ENCODE results near the gene ANKRD24.
"Not testable (repeated sequence)": the region's sequence is repeated elsewhere in the genome, so short reads cannot be mapped to it uniquely, and the experiment has no call there.

ANKRD24 gene

GRCh38 chr19:4182084-4182810 lies at the start of gene ANKRD24, which contains the start of gene SIRT6:
TSS of gene ANKRD24 (plus strand) at chr19:4182689. CDS start at chr19:4186426, 3,737 bp downstream.
TSS of gene SIRT6 (minus strand) at chr19:4182563. CDS start at chr19:4182539, 24 bp downstream.
- peak; percentile 88 to 91 for DNase-seq

GRCh38 chr19:4134351-4134750 lies 48.1 kb upstream of the ANKRD24 start:
- DNase-seq: no peak

DNA sequence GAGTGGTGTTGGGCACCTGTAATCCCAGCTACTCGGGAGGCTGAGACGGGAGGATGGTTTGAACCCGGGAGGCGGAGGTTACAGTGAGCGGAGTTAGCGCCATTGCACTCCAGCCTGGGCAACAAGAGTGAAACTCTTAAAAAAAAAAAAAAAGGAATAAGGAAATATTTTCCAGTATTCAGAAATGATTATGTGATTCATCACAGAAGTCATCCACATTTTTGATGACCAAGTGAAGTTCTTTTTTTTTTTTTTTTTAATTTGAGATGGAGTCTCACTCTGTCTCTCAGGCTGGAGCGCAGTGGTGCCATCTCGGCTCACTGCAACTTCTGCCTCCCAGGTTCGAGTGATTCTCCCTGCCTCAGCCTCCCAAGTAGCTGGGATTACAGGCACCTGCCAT lies 47.1 kb upstream of the ANKRD24 start:
- DNase-seq: not testable (repeated sequence)

DNA sequence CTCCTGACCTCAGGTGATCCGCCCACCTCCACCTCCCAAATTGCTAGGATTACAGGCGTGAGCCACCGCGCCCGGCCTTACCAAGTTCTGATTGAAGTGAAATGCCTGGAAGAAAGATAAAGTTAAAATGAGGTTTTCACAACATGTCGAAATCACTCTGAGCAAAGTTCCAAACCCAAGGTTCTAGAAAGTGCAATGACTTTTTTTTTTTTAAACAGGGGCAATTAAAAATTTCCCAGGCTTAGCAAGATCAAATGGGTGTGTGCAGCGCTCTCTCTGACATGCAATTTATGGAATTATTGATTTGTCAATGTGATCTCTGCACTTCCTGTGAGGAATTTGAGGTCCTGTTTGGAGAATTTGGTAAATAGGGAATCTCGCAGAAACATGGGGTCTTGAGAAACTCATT lies 45.8 kb upstream of the ANKRD24 start:
- DNase-seq: no peak

DNA sequence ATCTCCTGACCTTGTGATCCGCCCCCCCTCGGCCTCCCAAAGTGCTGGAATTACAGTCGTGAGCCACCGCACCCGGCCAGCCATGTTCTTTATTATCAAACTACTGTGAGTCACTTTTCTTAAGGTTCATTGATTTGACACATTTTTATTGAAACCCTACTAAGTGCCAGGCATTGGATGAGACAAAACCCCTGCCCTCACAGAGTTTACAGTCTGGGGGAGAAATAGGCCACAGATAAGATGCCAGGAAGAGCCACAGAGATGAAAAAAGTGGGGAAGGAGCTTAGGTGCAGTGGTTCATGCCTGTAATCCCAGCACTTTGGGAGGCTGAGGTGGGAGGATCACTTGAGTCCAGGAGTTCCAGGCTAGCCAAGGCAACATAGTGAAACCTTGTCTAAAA lies 44.0 kb upstream of the ANKRD24 start:
- no peak for DNase-seq

DNA sequence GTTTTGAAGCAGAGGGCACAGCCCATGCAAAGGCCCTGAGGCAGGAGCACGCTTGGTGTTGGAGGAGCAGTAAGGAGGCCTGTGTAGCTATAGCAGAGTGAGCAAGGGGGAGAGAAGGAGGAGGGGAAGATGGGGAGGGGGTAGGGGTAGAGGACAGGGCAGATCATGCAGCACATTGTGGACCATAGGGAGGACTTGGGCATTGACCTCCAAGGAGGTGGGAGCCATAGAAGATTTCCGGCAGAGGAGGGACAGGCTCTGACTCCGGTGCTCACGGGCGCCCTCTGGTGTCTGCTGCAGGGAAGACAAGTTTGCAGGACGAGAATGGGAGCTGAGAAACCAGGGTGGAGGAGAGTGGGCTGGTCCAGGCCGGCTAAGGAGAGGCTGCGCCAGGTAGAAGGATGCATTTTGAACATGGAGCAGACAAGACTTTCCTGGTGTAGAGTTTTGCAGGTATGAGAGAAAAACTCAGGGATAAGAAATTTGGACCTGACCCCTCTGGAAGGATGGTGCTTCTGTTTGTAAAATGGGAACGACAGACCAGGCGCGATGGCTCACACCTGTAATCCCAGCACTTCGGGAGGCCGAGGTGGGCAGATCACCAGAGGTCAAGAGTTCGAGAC lies 42.8 kb upstream of the ANKRD24 start:
- peak; percentile 57 to 61 for DNase-seq

DNA sequence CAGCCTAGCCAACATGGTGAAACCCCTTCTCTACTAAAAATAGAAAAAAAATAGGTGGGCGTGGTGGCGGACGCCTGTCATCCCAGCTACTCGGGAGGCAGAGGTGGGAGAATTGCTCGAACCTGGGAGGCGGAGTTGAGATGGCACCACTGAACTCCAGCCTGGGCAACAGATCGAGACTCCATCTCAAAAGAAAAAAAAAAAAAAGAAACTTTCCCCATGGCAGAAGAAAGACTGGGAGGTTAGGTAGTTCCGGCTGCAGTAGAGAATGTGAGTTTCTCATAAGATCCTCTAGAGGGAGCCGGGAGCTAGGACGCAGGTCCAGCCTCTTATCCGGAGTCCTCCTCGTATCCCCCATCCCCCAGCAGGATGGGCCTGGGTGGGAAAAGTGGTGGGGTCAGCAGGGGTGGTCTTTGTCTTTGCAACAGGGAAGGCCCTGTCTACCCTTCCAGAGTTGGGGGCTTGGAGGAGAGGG lies 42.2 kb upstream of the ANKRD24 start:
- DNase-seq: peak; percentile 51 to 58

DNA sequence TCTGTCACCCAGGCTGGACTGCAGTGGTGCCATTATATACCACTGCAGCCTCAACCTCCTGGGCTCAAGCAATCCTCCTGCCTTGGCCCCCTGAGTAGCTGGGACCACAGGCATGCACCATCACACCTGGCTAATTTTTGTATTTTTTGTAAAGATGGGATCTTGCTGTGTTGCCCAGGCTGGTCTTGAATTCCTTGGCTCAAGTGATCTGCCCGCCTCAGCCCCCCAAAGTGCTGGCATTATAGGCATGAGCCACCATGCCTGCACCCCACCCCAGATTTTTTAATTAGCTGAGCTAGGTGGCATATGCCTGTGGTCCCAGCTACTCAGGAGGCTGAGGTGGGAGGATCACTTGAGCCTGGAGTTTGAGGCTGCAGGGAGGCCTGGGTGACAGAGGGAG lies 39.6 kb upstream of the ANKRD24 start:
- DNase-seq: not testable (repeated sequence)

- DNase-seq: no peak
Observed at GRCh38 chr19:4144666-4145249, 37.7 kb upstream of the ANKRD24 start.

DNA sequence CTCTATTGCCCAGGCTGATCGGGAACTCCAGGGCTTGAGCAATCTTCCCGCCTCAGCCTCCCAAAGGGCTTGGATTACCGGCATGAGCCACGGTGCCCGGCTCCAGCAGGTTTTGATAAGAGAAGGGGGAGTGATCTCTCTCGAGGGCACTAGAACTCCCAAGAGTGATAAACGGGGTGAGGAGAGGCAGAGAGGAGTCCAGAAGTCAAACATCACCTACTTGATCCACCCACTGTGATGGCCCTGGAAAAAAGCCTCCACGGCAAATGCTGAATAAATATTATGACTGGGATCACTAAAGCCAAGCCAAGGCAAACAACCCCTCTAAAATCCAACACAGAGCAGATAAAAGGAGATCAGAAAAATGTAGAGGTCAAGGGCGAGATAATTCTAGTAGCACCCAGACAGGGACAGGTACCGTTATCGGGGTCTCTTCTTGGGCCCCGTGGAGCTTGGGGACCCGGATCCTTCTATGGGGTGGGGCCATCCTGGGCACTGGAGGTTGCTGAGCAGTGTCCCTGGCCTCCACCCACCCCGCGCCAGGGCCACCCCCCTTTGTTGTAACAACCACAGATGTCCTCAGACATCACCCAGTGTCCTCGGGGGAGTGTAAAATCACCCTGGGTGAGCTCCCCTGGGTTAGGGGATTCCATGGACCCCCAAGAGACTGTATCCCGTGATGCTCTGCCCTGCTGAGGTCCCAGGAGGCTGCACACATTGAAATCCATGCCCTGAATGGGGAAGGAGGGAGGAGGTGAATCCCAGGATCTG lies 32.8 kb upstream of the ANKRD24 start:
- no peak for DNase-seq

DNA sequence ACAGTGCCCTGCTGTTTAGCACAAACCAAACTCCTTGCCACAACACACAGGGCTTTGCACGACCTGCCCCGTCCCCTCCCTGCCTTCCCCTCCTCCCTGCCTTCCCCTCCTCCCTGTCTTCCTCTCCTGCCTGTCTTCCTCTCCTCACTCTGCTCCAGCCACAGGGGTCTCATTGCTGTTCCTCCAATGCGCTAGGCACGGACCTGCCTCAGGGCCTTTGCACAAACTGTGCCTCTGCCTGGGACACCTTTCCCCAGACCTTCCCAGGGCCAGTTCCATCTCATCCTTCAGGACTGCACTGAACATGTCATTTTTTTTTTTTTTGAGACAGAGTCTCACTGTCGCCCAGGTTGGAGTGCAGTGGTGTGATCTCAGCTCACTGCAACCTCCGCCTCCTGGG lies 30.9 kb upstream of the ANKRD24 start:
- DNase-seq: no peak

DNA sequence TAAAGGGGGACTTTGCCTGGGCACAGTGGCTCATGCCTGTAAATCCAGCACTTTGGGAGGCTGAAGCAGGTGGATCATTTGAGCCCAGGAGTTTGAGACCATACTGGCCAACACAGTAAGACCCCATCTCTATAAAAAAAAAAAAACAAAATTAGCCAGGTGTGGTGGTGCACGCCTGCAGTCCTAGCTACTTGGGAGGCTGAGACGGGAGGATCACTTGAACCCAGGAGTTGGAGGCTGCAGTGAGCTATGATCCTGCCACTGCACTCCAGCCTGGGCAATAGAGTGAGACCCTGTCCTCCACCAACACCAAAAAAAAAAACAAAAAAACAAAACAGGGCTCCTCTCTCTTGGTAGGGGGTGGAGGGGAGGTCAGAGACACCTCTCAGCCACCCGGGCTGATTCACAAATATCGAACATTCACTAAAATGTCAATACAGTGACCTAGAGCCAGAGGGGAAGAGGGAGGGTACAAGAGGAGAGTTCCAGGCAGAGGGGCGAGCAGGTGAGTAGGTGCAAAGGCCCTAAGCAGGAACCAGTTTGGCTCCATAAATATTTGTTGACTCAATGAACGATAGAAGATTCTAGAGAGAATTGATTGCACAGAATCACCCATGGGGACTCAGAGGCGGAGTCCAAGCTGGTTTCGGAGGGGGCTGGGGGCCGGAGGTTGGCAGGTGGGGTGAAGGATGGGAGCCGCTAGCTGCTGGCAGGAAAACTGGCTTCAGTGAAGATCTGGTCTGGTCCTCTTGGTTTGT lies 30.1 kb upstream of the ANKRD24 start:
- DNase-seq: no peak

DNA sequence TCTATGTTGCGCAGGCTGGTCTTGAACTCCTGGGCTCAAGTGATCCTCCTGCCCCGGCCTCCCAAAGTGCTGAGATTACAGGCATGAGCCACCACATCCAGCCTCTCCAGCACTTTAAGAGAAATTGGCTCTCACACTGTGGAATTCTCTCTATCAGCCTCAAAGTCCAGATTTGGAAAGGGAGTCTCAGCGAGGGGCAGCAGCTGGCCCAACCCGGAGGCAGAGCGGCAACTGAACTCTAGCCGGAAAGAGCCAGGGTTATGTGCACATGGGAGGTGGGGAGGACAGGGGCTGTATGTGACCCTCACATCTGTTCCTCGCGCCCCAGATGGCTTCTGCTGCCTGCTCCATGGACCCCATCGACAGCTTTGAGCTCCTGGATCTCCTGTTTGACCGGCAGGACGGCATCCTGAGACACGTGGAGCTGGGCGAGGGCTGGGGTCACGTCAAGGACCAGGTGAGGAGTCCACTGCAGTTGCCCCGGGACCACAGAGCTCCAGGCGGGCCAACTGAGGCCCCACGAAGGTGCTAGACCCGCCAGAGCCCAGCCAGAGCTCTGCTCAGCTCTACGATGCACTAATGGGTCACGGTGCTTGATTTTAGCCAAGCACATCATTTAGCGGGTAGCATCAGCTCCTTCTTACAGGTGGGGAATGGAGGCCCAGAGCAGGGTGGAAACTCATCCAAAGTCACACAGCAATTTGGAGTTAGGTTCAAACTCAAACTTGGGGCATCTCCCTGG lies 27.7 kb upstream of the ANKRD24 start:
- no peak for DNase-seq

GRCh38 chr19:4157164-4157563 lies 25.3 kb upstream of the ANKRD24 start:
- no peak for DNase-seq

GRCh38 chr19:4157971-4158370 lies 24.5 kb upstream of the ANKRD24 start:
- DNase-seq: not testable (repeated sequence)

DNA sequence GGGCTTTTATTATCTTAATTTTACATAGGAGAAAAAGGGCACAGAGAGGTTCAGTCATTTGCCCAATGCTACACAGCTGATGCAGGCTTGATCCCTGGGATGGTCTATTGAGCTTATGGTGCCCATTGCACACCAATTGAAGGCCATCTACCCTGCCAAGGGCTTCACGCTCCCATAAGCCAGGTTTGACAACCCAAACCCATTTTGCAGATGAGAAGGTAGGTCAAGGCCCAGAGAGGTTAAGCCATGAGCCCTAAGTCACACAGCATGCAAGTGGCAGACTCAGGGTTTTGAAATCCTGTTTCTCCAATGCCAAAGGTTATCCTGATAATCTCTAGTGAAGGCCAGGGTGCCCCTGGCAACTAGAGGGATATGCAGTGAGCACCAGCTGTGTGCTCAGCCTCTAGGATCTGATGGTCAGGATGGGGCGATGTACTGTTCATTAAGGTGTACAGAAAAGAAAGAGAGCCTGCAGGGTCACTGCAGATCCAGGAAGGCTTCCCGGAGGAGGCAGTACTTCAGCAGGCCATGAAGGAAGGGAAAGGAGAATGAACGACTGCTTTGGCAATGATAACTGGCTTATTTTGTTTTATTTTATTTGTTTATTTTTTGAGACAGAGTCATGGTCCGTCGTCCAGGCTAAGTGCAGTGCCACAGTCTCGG lies 20.9 kb upstream of the ANKRD24 start:
- no peak for DNase-seq

GRCh38 chr19:4164262-4164661 lies 18.2 kb upstream of the ANKRD24 start:
- no peak for DNase-seq

- no peak for DNase-seq
Observed at GRCh38 chr19:4171676-4172075, 10.8 kb upstream of the ANKRD24 start.

DNA sequence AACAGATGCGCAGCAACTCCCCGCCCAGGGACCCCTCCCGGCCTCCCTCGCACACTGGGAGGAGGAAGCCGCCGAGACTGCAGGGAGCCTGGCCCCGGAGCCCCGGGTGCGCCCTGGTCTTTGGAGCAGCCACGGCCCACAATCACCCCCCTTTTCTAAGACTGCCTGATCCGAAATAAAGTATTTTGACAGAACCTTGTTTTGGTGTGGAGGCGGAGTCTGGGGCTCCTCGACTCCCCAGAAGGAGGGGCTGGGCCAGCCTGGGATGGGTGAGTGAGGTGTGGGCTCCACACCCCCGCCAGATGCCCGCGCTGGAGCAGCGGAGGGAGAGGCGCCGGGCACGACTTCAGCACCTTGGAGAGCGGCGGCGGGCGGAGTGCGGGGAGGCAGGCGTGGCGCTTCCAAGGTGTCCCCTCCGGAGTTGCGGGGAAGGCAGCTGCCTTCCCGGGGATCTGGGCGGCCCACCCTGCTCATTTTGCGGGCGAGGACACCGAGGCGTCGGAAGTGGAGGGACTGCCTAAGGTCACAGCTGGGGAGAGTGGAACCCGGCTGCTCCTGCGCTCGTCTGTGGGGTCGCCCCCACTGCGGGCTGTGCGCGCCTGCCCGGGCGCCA lies 9.5 kb upstream of the ANKRD24 start:
- no peak for DNase-seq

GRCh38 chr19:4173479-4174212 lies 8.8 kb upstream of the ANKRD24 start:
- no peak for DNase-seq

Data from AML-193 (cell line).